Measurements from ENCODE around the gene HS6ST3.

HS6ST3 gene

DNA sequence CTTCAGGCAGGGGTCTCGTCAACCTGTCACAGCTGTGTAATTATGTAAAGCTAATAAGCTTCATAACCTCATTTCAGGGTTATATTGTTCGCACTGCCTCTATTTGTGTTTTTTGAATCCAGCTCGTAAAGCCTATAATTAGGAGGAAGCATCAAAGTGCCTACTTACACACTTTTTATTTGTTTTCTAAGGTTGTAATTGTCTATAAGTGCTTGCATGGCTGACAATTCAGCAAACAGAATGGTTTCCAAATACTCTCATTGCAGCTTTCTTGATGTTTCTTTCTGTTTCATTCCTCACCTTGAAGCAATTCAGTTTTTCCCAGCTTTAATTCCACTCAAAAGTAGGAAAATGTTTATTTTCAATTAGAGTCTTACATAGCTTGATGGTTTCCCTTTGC is 336.3 kb downstream of the HS6ST3 start:
- no peak for DNase-seq (ENCODE audit: low read depth)
- no peak overlapping the region for H3K4me3 ChIP-seq (ENCODE audit: control insufficient read depth, low read depth, low read length)
- TF ChIP-seq, protein P1, sequence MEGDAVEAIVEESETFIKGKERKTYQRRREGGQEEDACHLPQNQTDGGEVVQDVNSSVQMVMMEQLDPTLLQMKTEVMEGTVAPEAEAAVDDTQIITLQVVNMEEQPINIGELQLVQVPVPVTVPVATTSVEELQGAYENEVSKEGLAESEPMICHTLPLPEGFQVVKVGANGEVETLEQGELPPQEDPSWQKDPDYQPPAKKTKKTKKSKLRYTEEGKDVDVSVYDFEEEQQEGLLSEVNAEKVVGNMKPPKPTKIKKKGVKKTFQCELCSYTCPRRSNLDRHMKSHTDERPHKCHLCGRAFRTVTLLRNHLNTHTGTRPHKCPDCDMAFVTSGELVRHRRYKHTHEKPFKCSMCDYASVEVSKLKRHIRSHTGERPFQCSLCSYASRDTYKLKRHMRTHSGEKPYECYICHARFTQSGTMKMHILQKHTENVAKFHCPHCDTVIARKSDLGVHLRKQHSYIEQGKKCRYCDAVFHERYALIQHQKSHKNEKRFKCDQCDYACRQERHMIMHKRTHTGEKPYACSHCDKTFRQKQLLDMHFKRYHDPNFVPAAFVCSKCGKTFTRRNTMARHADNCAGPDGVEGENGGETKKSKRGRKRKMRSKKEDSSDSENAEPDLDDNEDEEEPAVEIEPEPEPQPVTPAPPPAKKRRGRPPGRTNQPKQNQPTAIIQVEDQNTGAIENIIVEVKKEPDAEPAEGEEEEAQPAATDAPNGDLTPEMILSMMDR (IDR thresholded peaks at IDR 0.05; ENCODE audit: control insufficient read depth, insufficient read depth, low read depth, low read length, missing control alignments) = no peak

DNA sequence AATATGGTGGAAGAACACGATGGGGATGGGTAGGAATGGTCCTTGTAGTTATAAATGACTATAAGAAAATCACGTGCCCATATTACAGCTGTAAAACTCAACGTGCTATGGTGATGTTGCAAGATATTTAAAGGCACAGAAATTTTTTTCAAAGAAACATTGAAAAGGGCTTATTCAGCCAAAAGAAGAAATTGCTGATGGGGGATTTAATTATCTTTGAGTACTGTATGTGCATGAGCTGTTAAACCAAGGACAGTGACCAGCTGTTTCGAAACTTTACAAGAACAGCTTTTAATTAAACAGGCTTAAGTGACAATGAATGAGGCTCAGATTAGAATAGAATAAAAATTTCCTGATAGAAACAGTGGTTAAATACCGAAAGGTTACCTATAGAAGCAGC is 339.0 kb downstream of the HS6ST3 start:
- H3K4me3 ChIP-seq (ENCODE audit: control insufficient read depth, low read depth, low read length) = no peak overlapping the region
- no peak for DNase-seq (ENCODE audit: low read depth)
- TF ChIP-seq, protein P1 (IDR thresholded peaks at IDR 0.05; ENCODE audit: control insufficient read depth, insufficient read depth, low read depth, low read length, missing control alignments) = no peak

DNA sequence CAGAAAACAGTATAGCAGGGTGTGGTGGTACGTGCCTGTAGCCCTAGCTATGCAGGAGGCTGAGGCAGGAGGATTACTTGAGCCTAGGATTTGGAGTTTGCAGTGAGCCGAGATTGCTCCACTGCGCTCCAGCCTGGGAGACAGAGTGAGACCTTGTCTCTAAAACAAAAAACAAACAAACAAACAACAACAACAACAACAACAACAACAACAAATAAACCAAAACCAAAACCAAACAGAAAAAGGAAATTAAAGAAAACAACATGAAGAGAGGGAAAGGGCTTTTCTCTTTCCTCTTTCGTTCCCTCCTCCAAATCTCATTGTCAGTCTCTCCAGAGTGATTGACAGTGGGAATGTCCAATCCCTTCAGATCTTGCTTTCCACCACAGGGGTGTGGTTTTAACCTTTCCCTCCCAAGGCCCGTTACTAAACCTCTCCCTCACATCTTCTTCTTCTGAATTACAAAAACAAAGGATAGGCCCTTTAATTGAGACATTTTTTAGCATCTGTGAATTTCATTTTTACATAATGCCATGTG is 341.2 kb downstream of the HS6ST3 start:
- DNase-seq (ENCODE audit: low read depth) = no peak
- H3K4me3 ChIP-seq (ENCODE audit: control insufficient read depth, low read depth, low read length) = no peak overlapping the region
- TF ChIP-seq, protein P1 (IDR thresholded peaks at IDR 0.05; ENCODE audit: control insufficient read depth, insufficient read depth, low read depth, low read length, missing control alignments) = no peak

DNA sequence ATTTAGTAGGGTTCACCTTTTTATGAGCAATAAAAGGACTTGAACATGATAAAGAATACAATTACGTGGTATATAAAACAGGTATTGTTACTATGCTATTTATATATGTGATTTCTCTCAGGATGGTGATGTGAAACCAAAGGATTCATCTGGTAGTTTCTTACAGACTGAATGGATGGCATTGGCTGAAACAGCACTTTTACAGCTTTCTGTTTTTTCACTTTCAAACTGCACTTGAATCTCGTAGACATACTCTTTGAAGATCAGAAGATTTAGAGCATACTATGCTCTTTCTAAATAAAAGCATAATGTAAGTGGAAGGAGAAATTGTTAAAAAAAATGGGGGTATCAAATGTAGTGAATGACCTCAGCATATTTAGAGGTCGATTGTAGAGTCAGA is 354.8 kb downstream of the HS6ST3 start:
- DNase-seq (ENCODE audit: low read depth) = no peak
- TF ChIP-seq, protein P1 (IDR thresholded peaks at IDR 0.05; ENCODE audit: control insufficient read depth, insufficient read depth, low read depth, low read length, missing control alignments) = no peak
- H3K4me3 ChIP-seq (ENCODE audit: control insufficient read depth, low read depth, low read length) = no peak overlapping the region

DNA sequence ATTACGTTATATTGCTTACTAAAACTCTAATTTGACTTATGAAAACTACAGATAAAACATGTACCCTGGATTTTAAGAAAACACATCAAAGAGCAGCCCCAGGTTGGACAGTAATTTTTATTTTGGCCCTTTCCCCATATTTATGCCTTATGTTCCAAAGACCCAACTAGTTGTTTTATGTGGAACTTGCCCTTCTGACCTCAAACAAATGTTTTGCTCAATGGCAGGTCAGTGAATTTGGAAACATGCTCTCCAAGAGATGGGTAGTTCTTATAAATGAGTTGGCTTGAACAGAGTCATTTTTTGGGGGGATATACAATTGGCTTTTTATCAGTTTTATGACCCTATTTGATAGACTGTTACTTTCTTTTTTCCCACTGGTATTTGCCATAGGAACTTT is 360.0 kb downstream of the HS6ST3 start:
- TF ChIP-seq, protein P1 (IDR thresholded peaks at IDR 0.05; ENCODE audit: control insufficient read depth, insufficient read depth, low read depth, low read length, missing control alignments) = no peak
- no peak overlapping the region for H3K4me3 ChIP-seq (ENCODE audit: control insufficient read depth, low read depth, low read length)
- no peak for DNase-seq (ENCODE audit: low read depth)

DNA sequence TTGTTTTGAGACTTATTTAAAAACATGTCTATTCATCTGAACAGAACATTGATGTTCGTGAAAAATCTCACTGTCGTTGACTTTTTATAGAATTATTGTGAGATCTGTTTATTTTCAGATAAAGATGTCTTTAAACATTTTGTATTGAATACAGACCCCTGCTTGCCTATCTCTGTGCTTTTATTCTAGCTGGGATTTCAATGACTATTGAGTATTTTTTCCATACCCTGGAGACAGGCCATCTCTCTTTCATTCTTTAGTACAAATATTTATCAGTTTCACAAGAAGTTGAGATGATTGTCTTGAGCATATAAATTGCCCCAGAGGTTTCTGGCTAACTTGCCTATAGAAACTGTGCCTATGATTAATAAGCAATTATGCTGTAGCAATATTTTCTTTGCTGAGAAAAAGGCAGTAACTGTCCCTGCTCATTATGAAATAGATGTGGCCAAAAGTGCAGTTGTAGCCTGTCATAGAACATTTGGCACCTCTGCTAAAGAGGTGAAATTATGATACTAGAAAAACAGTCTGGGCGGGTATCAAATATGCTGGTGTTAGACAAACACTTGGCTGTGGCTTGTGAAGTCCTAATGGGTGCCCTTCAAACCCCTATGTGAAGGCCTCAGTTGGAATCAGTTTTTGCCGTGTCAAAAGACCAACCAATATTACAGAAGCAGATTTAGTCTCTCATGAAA is 360.6 kb downstream of the HS6ST3 start:
- no peak for DNase-seq (ENCODE audit: low read depth)
- H3K4me3 ChIP-seq (ENCODE audit: control insufficient read depth, low read depth, low read length) = no peak overlapping the region
- TF ChIP-seq, protein P1 (IDR thresholded peaks at IDR 0.05; ENCODE audit: control insufficient read depth, insufficient read depth, low read depth, low read length, missing control alignments) = no peak
